A549 (cell line): ENCODE results near the gene KRT37. TPM values are rescaled to one million over a fixed set of nuclear protein-coding genes. Genes with fewer than 3 reads are reported as not detected.

Experiments used
- ATAC-seq, 2 experiments: fragments of 200-7000 bp in 1 of 2; fragments of >200 bp in 1 of 2; cut with Nextera tagmentation in 1 of 2; cut with Tn5 transposase in 1 of 2; 3 replicates each; pipeline versions ENCODE4 v1.8.0 to v1.9.1; 2018 to 2020; ENCODE audit warnings: mild to moderate bottlenecking in 1 of 2, moderate library complexity in 1 of 2
- CTCF ChIA-PET: fragments of 300-600 bp; sonication (Branson Sonifier 250); formaldehyde crosslinking; extraction: SDS; loops from one replicate; lab custom pipeline; 2021; ENCODE audit warnings: antibody characterized with exemption, inconsistent platforms; lab: Yijun Ruan, JAX
- POLR2A ChIA-PET: fragments of 350-600 bp; formaldehyde crosslinking; extraction: SDS; loops from one replicate; lab custom pipeline; 2021; ENCODE audit warnings: antibody characterized with exemption, inconsistent platforms; lab: Yijun Ruan, JAX
- DNase-seq, 2 experiments: peaks; one replicate each; pipeline versions ENCODE4 v3.0.0 to v3.0.0-alpha.2; 2011 to 2016; ENCODE audit warnings: low read depth in 1 of 2, low spot score in 1 of 2
- FAIRE-seq: peaks from 2 replicates; lab custom pipeline; 2011; peaks lifted over from hg19 to GRCh38; lab: Jason Lieb, UNC
- H3K27ac ChIP-seq, 2 experiments: fragments of >200 bp; sonication (Bioruptor Twin); formaldehyde crosslinking; 3 replicates each; pipeline ENCODE4 v1.5.1; 2016 to 2017
- H3K4me1 ChIP-seq: fragments of >200 bp; sonication (Bioruptor Twin); formaldehyde crosslinking; 3 replicates; pipeline ENCODE4 v1.6.1; 2016
- H3K4me2 ChIP-seq: fragments of >200 bp; sonication (Bioruptor Twin); formaldehyde crosslinking; 3 replicates; pipeline ENCODE4 v1.6.1; 2016
- H3K4me3 ChIP-seq: fragments of >200 bp; sonication (Bioruptor Twin); formaldehyde crosslinking; 3 replicates; pipeline ENCODE4 v1.5.1; 2016
- H3K9me3 ChIP-seq: fragments of >200 bp; sonication (Bioruptor Twin); formaldehyde crosslinking; 3 replicates; pipeline ENCODE4 v1.6.1; 2016
- BHLHE40 ChIP-seq: IDR thresholded peaks from 2 replicates; pipeline ENCODE4 v1.6.1; 2012; ENCODE audit warnings: low read depth, low read length, inconsistent platforms
- CBX8 ChIP-seq: fragments of 200-600 bp; sonication (generic); IDR thresholded peaks from 2 replicates; pipeline ENCODE4 v1.6.1; 2016
- CEBPB ChIP-seq, 2 experiments: fragments of >200 bp in 1 of 2; sonication (Bioruptor Twin) in 1 of 2; formaldehyde crosslinking in 1 of 2; IDR thresholded peaks; 2 replicates each; pipeline ENCODE4 v1.6.1; 2012 to 2016
- EHF ChIP-seq: fragments of 250-450 bp; sonication (Bioruptor Pico); IDR thresholded peaks from 2 replicates; pipeline ENCODE4 v1.5.0; 2020; ENCODE audit warnings: mild to moderate bottlenecking
- EP300 ChIP-seq, 2 experiments: fragments of >200 bp; sonication (Bioruptor Twin); formaldehyde crosslinking; IDR thresholded peaks; 2 replicates in 1 of 2; 3 replicates in 1 of 2; pipeline ENCODE4 v1.6.1; 2016 to 2017
- FOSB ChIP-seq: fragments of 250-450 bp; sonication (Bioruptor Pico); IDR thresholded peaks from 2 replicates; pipeline ENCODE4 v1.5.0; 2020; ENCODE audit warnings: mild to moderate bottlenecking, moderate library complexity
- HDAC2 ChIP-seq: fragments of 200-600 bp; sonication (generic); IDR thresholded peaks from 2 replicates; pipeline ENCODE4 v1.6.1; 2016
- HEYL ChIP-seq: fragments of 250-450 bp; sonication (Bioruptor Pico); IDR thresholded peaks from 2 replicates; pipeline ENCODE4 v1.8.0; 2021; ENCODE audit warnings: mild to moderate bottlenecking, moderate library complexity
- HOXA7 ChIP-seq: fragments of 250-450 bp; sonication (Bioruptor Pico); IDR thresholded peaks from 2 replicates; pipeline ENCODE4 v1.5.0; 2020; ENCODE audit warnings: mild to moderate bottlenecking, moderate library complexity
- JUNB ChIP-seq: fragments of >200 bp; sonication (Bioruptor Twin); formaldehyde crosslinking; IDR thresholded peaks from 2 replicates; pipeline ENCODE4 v1.6.1; 2016
- MAFK ChIP-seq: fragments of 450-650 bp; IDR thresholded peaks from 2 replicates; pipeline ENCODE4 v1.6.1; 2014; ENCODE audit not compliant: partially characterized antibody
- MAZ ChIP-seq: fragments of 150-350 bp; IDR thresholded peaks from 2 replicates; pipeline ENCODE4 v1.6.1; 2014; ENCODE audit warnings: antibody characterized with exemption, low read depth, low read length, borderline replicate concordance
- MYC ChIP-seq: IDR thresholded peaks from 2 replicates; pipeline ENCODE4 v1.6.1; 2012; ENCODE audit warnings: mild to moderate bottlenecking, inconsistent platforms, low read length, improper control_type of control experiment, borderline replicate concordance
- NFE2L2 ChIP-seq: fragments of 150-350 bp; conservative IDR thresholded peaks from 2 replicates; pipeline ENCODE4 v1.6.1; 2014; ENCODE audit warnings: low read length
- PHF8 ChIP-seq: fragments of 200-600 bp; sonication (generic); IDR thresholded peaks from 2 replicates; pipeline ENCODE4 v1.6.1; 2016; ENCODE audit warnings: low read depth, mild to moderate bottlenecking, antibody characterized with exemption, moderate library complexity, borderline replicate concordance
- POLR2A ChIP-seq: IDR thresholded peaks from 2 replicates; pipeline ENCODE4 v1.6.1; 2012; ENCODE audit warnings: mild to moderate bottlenecking, low read length
- RARB ChIP-seq: fragments of 250-450 bp; sonication (Bioruptor Pico); IDR thresholded peaks from 2 replicates; pipeline ENCODE4 v1.8.0; 2021; ENCODE audit warnings: mild to moderate bottlenecking, moderate library complexity
- TFCP2L1 ChIP-seq: fragments of 250-450 bp; sonication (Bioruptor Pico); IDR thresholded peaks from 2 replicates; pipeline ENCODE4 v1.5.0; 2021; ENCODE audit warnings: mild to moderate bottlenecking
- ZFP36 ChIP-seq: fragments of 450-650 bp; IDR thresholded peaks from 2 replicates; pipeline ENCODE4 v1.6.1; 2014; ENCODE audit warnings: borderline replicate concordance; ENCODE audit not compliant: partially characterized antibody
- ZSCAN20 ChIP-seq: fragments of 250-450 bp; sonication (Bioruptor Pico); IDR thresholded peaks from 2 replicates; pipeline ENCODE4 v1.8.0; 2022; ENCODE audit warnings: mild to moderate bottlenecking, moderate library complexity
- WGBS: methylation state at CpG from one replicate; pipeline ENCODE4 v1.1.6; 2017; ENCODE audit errors: missing lambda C conversion rate; 5-methylcytosine and 5-hydroxymethylcytosine counted together
- polyA plus RNA-seq, 4 experiments: library from polyadenylated mRNA; depleted of rRNA in 3 of 4; stranded (reverse); fragments of >200 nt; fragmentation: RNase III in 1 of 4; extraction: RNeasy Plus Mini Kit Qiagen cat#74134 plus additional on column Dnase treatment in 1 of 4; gene quantifications; 2 replicates in 3 of 4; 3 replicates in 1 of 4; pipeline ENCODE4 v1.2.3, GENCODE V29; 2011 to 2017
- TF ChIP-seq, protein P1 (sequence below): fragments of 250-450 bp; sonication (Bioruptor Pico); IDR thresholded peaks from 2 replicates; pipeline ENCODE4 v1.5.0; 2021; ENCODE audit warnings: mild to moderate bottlenecking, moderate library complexity, borderline replicate concordance
- TF ChIP-seq, protein P2 (sequence below): fragments of 450-650 bp; IDR thresholded peaks from 2 replicates; pipeline ENCODE4 v1.6.1; 2014; ENCODE audit warnings: antibody characterized with exemption
- TF ChIP-seq, protein P3 (sequence below): fragments of 150-350 bp; IDR thresholded peaks from 2 replicates; pipeline ENCODE4 v1.6.1; 2014; ENCODE audit warnings: low read depth, mild to moderate bottlenecking, low read length
- TF ChIP-seq, protein P4 (sequence below): fragments of >200 bp; sonication (Bioruptor Twin); formaldehyde crosslinking; IDR thresholded peaks from 3 replicates; pipeline ENCODE4 v1.6.1; 2016
- TF ChIP-seq, protein P5 (sequence below): fragments of 250-450 bp; sonication (Bioruptor Pico); IDR thresholded peaks from 2 replicates; pipeline ENCODE4 v1.5.0; 2020; ENCODE audit warnings: low read depth, mild to moderate bottlenecking, moderate library complexity

Gene KRT37
- polyA plus RNA-seq, 2 of the 4 experiments (the other 2 are of a cell fraction) = not detected

DNA sequence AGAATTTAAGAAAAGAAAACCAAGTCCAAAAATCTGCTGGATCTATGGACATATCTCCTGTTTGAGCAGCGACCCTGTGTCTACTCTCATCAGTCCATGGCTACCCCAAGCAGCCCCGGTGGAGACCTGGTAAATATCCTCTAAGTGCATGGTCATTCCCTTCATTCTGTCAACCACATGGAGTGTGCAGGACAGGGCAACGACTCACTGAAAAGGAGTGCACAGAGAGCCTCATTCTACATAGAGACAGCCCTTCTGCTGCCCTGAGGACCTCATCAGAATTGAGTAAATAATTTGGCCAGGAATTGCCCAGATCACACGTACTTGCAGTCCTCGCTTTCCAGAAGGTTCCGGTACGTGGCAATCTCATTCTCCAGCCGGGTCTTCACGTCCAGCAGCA, 13.4 kb upstream of the KRT37 start:
- POLR2A ChIA-PET = no interaction called here
- 69% methylated on average over 9 of the region's 9 CpGs for WGBS
- TF ChIP-seq MAZ (no peak), RARB (CRISPR knock-in tag) (no peak), BHLHE40 (no peak), FOSB (CRISPR knock-in tag) (no peak), MYC (no peak), ZFP36 (no peak), HEYL (no peak)

DNA sequence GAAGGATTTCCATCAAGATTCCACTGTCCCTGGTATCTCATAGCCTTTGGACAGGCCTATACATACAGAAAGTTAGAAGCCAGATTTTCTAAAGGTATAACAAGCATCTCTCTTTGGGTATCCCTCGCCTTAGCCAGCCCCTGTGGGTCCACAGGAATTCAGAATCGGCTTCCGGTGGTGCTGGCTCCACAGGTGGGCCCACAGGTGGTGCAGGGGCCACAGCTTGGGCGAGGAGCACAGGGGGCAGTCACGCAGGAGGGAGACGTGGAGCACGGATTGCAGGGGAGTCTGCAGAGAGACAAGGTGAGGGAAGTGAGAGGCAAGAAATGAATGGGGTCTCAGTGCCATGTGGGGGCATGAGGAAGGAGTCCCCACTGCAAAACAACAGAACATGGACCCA, 12.9 kb upstream of the KRT37 start:
- no peaks in the 10 kb centered on the region for H3K4me1 ChIP-seq
- ChIA-PET CTCF (interaction anchor here (1.9 kb wide), 1 partner anchor 112 kb away, joined by 9 read pairs; no protein-coding TSS in a partner anchor), POLR2A (no interaction called here)
- TF ChIP-seq HDAC2 (no peak), ZSCAN20 (CRISPR knock-in tag) (no peak), HOXA7 (CRISPR knock-in tag) (no peak), CEBPB (IDR thresholded peaks at IDR 0.05) (no peak), MAFK (no peak), EP300 (IDR thresholded peaks at IDR 0.05) (no peak), EHF (CRISPR knock-in tag) (no peak), PHF8 (no peak), CBX8 (no peak), POLR2A (no peak), JUNB (no peak), HEYL (no peak), TFCP2L1 (no peak), NFE2L2 (no peak)
- TF ChIP-seq, protein P1, sequence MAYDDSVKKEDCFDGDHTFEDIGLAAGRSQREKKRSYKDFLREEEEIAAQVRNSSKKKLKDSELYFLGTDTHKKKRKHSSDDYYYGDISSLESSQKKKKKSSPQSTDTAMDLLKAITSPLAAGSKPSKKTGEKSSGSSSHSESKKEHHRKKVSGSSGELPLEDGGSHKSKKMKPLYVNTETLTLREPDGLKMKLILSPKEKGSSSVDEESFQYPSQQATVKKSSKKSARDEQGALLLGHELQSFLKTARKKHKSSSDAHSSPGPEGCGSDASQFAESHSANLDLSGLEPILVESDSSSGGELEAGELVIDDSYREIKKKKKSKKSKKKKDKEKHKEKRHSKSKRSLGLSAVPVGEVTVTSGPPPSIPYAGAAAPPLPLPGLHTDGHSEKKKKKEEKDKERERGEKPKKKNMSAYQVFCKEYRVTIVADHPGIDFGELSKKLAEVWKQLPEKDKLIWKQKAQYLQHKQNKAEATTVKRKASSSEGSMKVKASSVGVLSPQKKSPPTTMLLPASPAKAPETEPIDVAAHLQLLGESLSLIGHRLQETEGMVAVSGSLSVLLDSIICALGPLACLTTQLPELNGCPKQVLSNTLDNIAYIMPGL (CRISPR knock-in tag) = no peak
- TF ChIP-seq, protein P2, sequence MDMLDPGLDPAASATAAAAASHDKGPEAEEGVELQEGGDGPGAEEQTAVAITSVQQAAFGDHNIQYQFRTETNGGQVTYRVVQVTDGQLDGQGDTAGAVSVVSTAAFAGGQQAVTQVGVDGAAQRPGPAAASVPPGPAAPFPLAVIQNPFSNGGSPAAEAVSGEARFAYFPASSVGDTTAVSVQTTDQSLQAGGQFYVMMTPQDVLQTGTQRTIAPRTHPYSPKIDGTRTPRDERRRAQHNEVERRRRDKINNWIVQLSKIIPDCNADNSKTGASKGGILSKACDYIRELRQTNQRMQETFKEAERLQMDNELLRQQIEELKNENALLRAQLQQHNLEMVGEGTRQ = no peak
- TF ChIP-seq, protein P3, sequence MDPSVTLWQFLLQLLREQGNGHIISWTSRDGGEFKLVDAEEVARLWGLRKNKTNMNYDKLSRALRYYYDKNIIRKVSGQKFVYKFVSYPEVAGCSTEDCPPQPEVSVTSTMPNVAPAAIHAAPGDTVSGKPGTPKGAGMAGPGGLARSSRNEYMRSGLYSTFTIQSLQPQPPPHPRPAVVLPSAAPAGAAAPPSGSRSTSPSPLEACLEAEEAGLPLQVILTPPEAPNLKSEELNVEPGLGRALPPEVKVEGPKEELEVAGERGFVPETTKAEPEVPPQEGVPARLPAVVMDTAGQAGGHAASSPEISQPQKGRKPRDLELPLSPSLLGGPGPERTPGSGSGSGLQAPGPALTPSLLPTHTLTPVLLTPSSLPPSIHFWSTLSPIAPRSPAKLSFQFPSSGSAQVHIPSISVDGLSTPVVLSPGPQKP = no peak
- TF ChIP-seq, protein P4, sequence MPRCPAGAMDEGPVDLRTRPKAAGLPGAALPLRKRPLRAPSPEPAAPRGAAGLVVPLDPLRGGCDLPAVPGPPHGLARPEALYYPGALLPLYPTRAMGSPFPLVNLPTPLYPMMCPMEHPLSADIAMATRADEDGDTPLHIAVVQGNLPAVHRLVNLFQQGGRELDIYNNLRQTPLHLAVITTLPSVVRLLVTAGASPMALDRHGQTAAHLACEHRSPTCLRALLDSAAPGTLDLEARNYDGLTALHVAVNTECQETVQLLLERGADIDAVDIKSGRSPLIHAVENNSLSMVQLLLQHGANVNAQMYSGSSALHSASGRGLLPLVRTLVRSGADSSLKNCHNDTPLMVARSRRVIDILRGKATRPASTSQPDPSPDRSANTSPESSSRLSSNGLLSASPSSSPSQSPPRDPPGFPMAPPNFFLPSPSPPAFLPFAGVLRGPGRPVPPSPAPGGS = no peak
- TF ChIP-seq, protein P5, sequence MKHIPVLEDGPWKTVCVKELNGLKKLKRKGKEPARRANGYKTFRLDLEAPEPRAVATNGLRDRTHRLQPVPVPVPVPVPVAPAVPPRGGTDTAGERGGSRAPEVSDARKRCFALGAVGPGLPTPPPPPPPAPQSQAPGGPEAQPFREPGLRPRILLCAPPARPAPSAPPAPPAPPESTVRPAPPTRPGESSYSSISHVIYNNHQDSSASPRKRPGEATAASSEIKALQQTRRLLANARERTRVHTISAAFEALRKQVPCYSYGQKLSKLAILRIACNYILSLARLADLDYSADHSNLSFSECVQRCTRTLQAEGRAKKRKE (CRISPR knock-in tag) = no peak
- DNase-seq (no peak), FAIRE-seq (no peak), ATAC-seq (no peak)
- H3K27ac ChIP-seq = no peak overlapping the region
- no peak overlapping the region for H3K4me2 ChIP-seq
- no peak overlapping the region for H3K4me3 ChIP-seq
- WGBS = 53% methylated on average over 7 of the region's 7 CpGs
- H3K9me3 ChIP-seq = no peaks in the 10 kb centered on the region

More for the DNA sequence above, 13.4 kb upstream of the KRT37 start:
- Histone ChIP-seq H3K9me3 (no peaks in the 10 kb centered on the region), H3K4me2 (no peak overlapping the region), H3K27ac (no peak overlapping the region), H3K4me3 (no peak overlapping the region), H3K4me1 (no peaks in the 10 kb centered on the region)
- no peak for FAIRE-seq
- peak in 1 of 2 experiments; percentile 43; a peak in 3 of 6 replicates for ATAC-seq
- DNase-seq = no peak
- CTCF ChIA-PET = interaction anchor here (1.1 to 1.9 kb wide), 2 partner anchors 9 to 111 kb away, joined by 4 to 9 read pairs; no protein-coding TSS in a partner anchor
